ENCODE measurements around the gene RHAG.

RHAG gene

GRCh38 chr6:49563006-49563886 lies 73.4 kb downstream of the RHAG start:
- no peak for DNase-seq

GRCh38 chr6:49558238-49558637 lies 78.4 kb downstream of the RHAG start:
- no peak for DNase-seq

GRCh38 chr6:49557177-49557576 lies 79.5 kb downstream of the RHAG start:
- no peak for DNase-seq

- DNase-seq, result no peak
Observed at GRCh38 chr6:49556429-49556837, 80.2 kb downstream of the RHAG start.

- DNase-seq, result no peak
Observed at GRCh38 chr6:49555951-49556350, 80.7 kb downstream of the RHAG start.
